ENCODE data around the gene TRIM8.
A peak's percentile ranks its signal among the peaks of the same experiment; 100 is the strongest.

TRIM8 gene

DNA sequence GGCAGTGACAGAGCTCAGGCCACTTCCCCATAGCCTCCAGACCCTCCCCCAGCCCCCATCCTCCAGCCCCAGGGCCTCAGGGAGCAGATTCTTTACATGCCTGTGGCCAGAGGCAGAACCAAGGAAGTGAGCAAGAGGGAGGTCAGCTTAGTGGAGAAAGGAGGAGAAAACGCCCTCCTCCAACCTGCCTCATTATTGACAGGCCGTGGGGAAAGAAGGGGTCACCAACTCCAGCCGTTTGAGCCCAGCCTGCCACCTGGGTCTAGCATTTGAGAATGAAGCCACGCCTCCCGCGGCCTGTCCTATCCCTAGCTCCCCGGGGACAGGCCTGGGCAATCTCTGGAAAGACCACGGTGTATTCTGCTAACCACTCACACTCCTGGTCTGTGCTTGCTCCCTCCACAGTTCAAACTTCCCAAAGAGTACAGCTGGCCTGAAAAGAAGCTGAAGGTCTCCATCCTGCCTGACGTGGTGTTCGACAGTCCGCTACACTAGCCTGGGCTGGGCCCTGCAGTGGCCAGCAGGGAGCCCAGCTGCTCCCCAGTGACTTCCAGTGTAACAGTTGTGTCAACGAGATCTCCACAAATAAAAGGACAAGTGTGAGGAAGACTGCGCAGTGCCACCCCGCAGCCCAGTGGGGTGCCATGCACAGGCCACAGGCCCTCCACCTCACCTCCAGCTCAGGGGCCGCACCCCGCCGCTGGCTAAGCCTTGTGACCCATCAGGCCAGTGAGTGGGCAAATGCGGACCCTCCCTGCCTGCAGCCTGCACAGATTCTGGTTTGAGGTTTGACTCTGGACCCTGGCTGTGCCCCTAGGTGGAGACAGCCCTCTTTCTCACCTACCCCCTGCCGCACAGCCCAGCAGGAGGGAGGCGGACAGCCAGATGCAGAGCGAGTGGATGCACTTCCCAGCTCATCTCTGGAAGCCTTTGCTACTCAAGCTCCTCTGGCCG lies 14.3 kb upstream of the TRIM8 start:
- Histone ChIP-seq H2BK5ac (ENCODE audit: low read depth, low read length, poor library complexity, severe bottlenecking) (peak overlapping the region; percentile 98), H2BK120ac (ENCODE audit: low read depth, low read length) (peak overlapping the region; percentile 90), H2BK15ac (ENCODE audit: low read depth, poor library complexity, severe bottlenecking) (peak overlapping the region; percentile 62), H3K4ac (ENCODE audit: low read depth in 1 of 2, low read length in 2 of 2) (peak overlapping the region; percentile 98), H3K9ac (ENCODE audit: low read length) (peak overlapping the region; percentile 64), H3K4me1 (ENCODE audit: control insufficient read depth, insufficient read depth, low read depth, low read length) (peaks cover 83% of the 10 kb centered on the region), H4K8ac (ENCODE audit: low read length) (peak overlapping the region; percentile 80), H3K23ac (ENCODE audit: low read length in 2 of 2) (peak overlapping the region in 1 of 2 experiments; percentile 90), H2AK5ac (ENCODE audit: low read length, severe bottlenecking) (peak overlapping the region; percentile 95), H3K14ac (ENCODE audit: low read length in 2 of 2) (peak overlapping the region in 1 of 2 experiments; percentile 91), H3K9me3 (ENCODE audit: control insufficient read depth, low read length) (no peaks in the 10 kb centered on the region), H2AFZ (ENCODE audit: low read depth, low read length) (peak overlapping the region; percentile 3), H3K79me1 (replicated peaks; ENCODE audit: low read length, poor library complexity, severe bottlenecking) (peaks cover 8% of the 10 kb centered on the region), H2BK12ac (ENCODE audit: low read length in 2 of 2) (peak overlapping the region; percentile 97 to 100), H3K27ac (ENCODE audit: low read length, poor library complexity, severe bottlenecking) (peak overlapping the region; percentile 99), H3K36me3 (ENCODE audit: control insufficient read depth in 1 of 2, insufficient read depth in 2 of 2, low read depth in 1 of 2, low read length in 2 of 2) (peaks cover 10 to 14% of the 10 kb centered on the region in 2 experiments), H3K4me2 (ENCODE audit: low read length, poor library complexity, severe bottlenecking) (peak overlapping the region; percentile 8), H3K4me3 (ENCODE audit: insufficient read depth in 1 of 2, low read depth in 1 of 2, low read length in 2 of 2) (no peak overlapping the region), H4K91ac (ENCODE audit: low read length) (peak overlapping the region; percentile 97), H3K18ac (ENCODE audit: low read depth in 1 of 2, low read length in 2 of 2) (peak overlapping the region; percentile 78 to 96), H3K27me3 (ENCODE audit: control insufficient read depth in 1 of 2, insufficient read depth in 1 of 2, low read length in 2 of 2) (no peaks in the 10 kb centered on the region)
- peak; percentile 92 for DNase-seq
- whole genome bisulfite sequencing, result 34% methylated on average over 20 of the region's 22 CpGs

GRCh38 chr10:102630663-102631062 lies 13.6 kb upstream of the TRIM8 start:
- H2AFZ ChIP-seq (ENCODE audit: low read depth, low read length), result no peak overlapping the region
- peak overlapping the region; percentile 58 for H4K8ac ChIP-seq (ENCODE audit: low read length)
- H3K27ac ChIP-seq (ENCODE audit: low read length, poor library complexity, severe bottlenecking), result peak overlapping the region; percentile 99
- H3K14ac ChIP-seq (ENCODE audit: low read length in 2 of 2), result peak overlapping the region in 1 of 2 experiments; percentile 19
- H3K27me3 ChIP-seq (ENCODE audit: control insufficient read depth in 1 of 2, insufficient read depth in 1 of 2, low read length in 2 of 2), result no peaks in the 10 kb centered on the region
- peak overlapping the region; percentile 91 for H4K91ac ChIP-seq (ENCODE audit: low read length)
- peaks cover 8% of the 10 kb centered on the region for H3K79me1 ChIP-seq (replicated peaks; ENCODE audit: low read length, poor library complexity, severe bottlenecking)
- no peak overlapping the region for H3K23ac ChIP-seq (ENCODE audit: low read length in 2 of 2)
- H3K18ac ChIP-seq (ENCODE audit: low read depth in 1 of 2, low read length in 2 of 2), result peak overlapping the region; percentile 88 to 93
- peaks cover 10 to 14% of the 10 kb centered on the region in 2 experiments for H3K36me3 ChIP-seq (ENCODE audit: control insufficient read depth in 1 of 2, insufficient read depth in 2 of 2, low read depth in 1 of 2, low read length in 2 of 2)
- H3K4ac ChIP-seq (ENCODE audit: low read depth in 1 of 2, low read length in 2 of 2), result peak overlapping the region; percentile 96 to 98
- H3K9ac ChIP-seq (ENCODE audit: low read length), result peak overlapping the region; percentile 57
- no peak overlapping the region for H3K4me3 ChIP-seq (ENCODE audit: insufficient read depth in 1 of 2, low read depth in 1 of 2, low read length in 2 of 2)
- peak overlapping the region; percentile 82 for H2AK5ac ChIP-seq (ENCODE audit: low read length, severe bottlenecking)
- H2BK15ac ChIP-seq (ENCODE audit: low read depth, poor library complexity, severe bottlenecking), result peak overlapping the region; percentile 99
- peak overlapping the region; percentile 90 for H2BK120ac ChIP-seq (ENCODE audit: low read depth, low read length)
- H2BK5ac ChIP-seq (ENCODE audit: low read depth, low read length, poor library complexity, severe bottlenecking), result peak overlapping the region; percentile 63
- no peaks in the 10 kb centered on the region for H3K9me3 ChIP-seq (ENCODE audit: control insufficient read depth, low read length)
- peak overlapping the region; percentile 98 to 99 for H2BK12ac ChIP-seq (ENCODE audit: low read length in 2 of 2)
- H3K4me1 ChIP-seq (ENCODE audit: control insufficient read depth, insufficient read depth, low read depth, low read length), result peaks cover 81% of the 10 kb centered on the region
- H3K4me2 ChIP-seq (ENCODE audit: low read length, poor library complexity, severe bottlenecking), result no peak overlapping the region
- DNase-seq, result no peak
- WGBS, result 94% methylated on average over 5 of the region's 6 CpGs

DNA sequence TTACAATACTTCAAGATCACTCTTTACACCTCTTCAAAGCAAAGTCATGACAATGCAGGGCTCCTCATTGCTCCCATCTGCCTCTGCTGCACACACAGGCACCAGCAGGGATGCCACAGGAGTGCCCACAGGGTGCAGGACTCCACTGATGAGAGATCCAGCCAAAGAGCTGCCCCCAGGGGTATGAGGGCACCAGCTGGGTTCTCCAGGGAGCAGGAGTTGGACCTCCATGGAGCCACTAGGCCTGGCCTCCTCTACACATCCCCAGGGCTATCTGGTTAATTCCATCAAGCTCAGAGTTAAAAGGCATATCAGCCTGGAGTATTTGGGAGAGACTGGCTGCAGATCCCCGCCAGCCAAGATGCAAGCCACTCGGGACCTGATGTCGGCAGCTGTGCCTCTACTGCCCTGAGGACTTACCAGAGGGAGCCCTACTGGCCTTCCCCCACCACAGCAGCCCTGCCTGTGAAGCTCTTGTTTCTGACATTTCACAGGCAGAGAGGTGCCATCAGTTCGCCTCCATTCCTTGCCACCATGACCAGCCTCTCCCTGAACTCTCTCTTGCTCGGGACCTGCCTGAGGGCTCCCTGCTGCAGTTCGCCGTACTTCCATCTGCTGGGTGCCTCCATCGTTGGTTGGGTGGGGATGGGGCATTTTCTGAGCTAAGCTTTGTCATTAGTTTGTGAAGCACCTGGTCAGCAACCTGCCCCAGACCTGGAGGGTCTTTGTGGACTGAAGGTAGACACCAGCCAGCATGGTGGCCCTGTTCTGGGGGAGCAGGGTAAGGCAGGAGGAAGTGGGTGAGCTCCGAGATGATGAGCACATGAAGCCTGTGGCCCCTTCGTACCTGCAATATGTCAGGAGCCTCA lies 12.5 kb upstream of the TRIM8 start:
- Histone ChIP-seq H3K18ac (ENCODE audit: low read depth in 1 of 2, low read length in 2 of 2) (peak overlapping the region; percentile 88 to 93), H3K27ac (ENCODE audit: low read length, poor library complexity, severe bottlenecking) (peak overlapping the region; percentile 99), H3K14ac (ENCODE audit: low read length in 2 of 2) (peak overlapping the region in 1 of 2 experiments; percentile 84), H3K23ac (ENCODE audit: low read length in 2 of 2) (peak overlapping the region in 1 of 2 experiments; percentile 90), H2BK120ac (ENCODE audit: low read depth, low read length) (peak overlapping the region; percentile 54), H3K4me1 (ENCODE audit: control insufficient read depth, insufficient read depth, low read depth, low read length) (peaks cover 74% of the 10 kb centered on the region), H2BK5ac (ENCODE audit: low read depth, low read length, poor library complexity, severe bottlenecking) (no peak overlapping the region), H3K4me3 (ENCODE audit: insufficient read depth in 1 of 2, low read depth in 1 of 2, low read length in 2 of 2) (peak overlapping the region in 1 of 2 experiments; percentile 9), H3K4ac (ENCODE audit: low read depth in 1 of 2, low read length in 2 of 2) (peak overlapping the region; percentile 84 to 98), H4K8ac (ENCODE audit: low read length) (peak overlapping the region; percentile 86), H4K91ac (ENCODE audit: low read length) (peak overlapping the region; percentile 91), H3K36me3 (ENCODE audit: control insufficient read depth in 1 of 2, insufficient read depth in 2 of 2, low read depth in 1 of 2, low read length in 2 of 2) (peaks cover 10 to 14% of the 10 kb centered on the region in 2 experiments), H2AK5ac (ENCODE audit: low read length, severe bottlenecking) (peak overlapping the region; percentile 82), H3K79me1 (replicated peaks; ENCODE audit: low read length, poor library complexity, severe bottlenecking) (peaks cover 8% of the 10 kb centered on the region), H3K27me3 (ENCODE audit: control insufficient read depth in 1 of 2, insufficient read depth in 1 of 2, low read length in 2 of 2) (no peaks in the 10 kb centered on the region), H2BK12ac (ENCODE audit: low read length in 2 of 2) (peak overlapping the region; percentile 98 to 99), H2BK15ac (ENCODE audit: low read depth, poor library complexity, severe bottlenecking) (peak overlapping the region; percentile 60), H2AFZ (ENCODE audit: low read depth, low read length) (no peak overlapping the region), H3K9me3 (ENCODE audit: control insufficient read depth, low read length) (no peaks in the 10 kb centered on the region), H3K9ac (ENCODE audit: low read length) (peak overlapping the region; percentile 76), H3K4me2 (ENCODE audit: low read length, poor library complexity, severe bottlenecking) (no peak overlapping the region)
- no peak for DNase-seq
- WGBS, result 97% methylated on average over 10 of the region's 10 CpGs

Data from mesenchymal stem cell (in vitro differentiated cells and primary cell).